ENCODE data around the gene CLDN9.

Gene CLDN9

GRCh38 chr16:2980227-2981176 is 32.2 kb upstream of the CLDN9 start, which contains the start of gene PKMYT1 (continued):
- no peak for TF ChIP-seq ZNF280D (tag by site-specific recombination; IDR thresholded peaks at IDR 0.05)
- TF ChIP-seq SP2 (tag by site-specific recombination; IDR thresholded peaks at IDR 0.05) = peak; percentile 53
- TF ChIP-seq IKZF3 (tag by site-specific recombination; IDR thresholded peaks at IDR 0.05) = 0 out of 2 replicates have a peak, but pooled peaks have one; percentile 14
- TF ChIP-seq ZNF311 (tag by site-specific recombination; IDR thresholded peaks at IDR 0.05; ENCODE audit: borderline replicate concordance) = no peak
- peak; percentile 98 for TF ChIP-seq ZFHX2 (tag by site-specific recombination; conservative IDR thresholded peaks at IDR 0.05)
- no peak for TF ChIP-seq OSR2 (tag by site-specific recombination; IDR thresholded peaks at IDR 0.05)
- TF ChIP-seq ZXDB (tag by site-specific recombination; IDR thresholded peaks at IDR 0.05) = peak; percentile 30
- TF ChIP-seq ZIC2 (tag by site-specific recombination; IDR thresholded peaks at IDR 0.05) = peak; percentile 27; the same call in 1 of the 2 replicates
- peak; percentile 42; the same call in 1 of the 2 replicates for TF ChIP-seq SP7 (tag by site-specific recombination; IDR thresholded peaks at IDR 0.05)
- TF ChIP-seq ATF2 (tag by site-specific recombination; IDR thresholded peaks at IDR 0.05; ENCODE audit: low read depth) = no peak
- TF ChIP-seq ZNF580 (tag by site-specific recombination; IDR thresholded peaks at IDR 0.05) = peak; percentile 40; the same call in 1 of the 2 replicates
- no peak for TF ChIP-seq ZNF654 (tag by site-specific recombination; IDR thresholded peaks at IDR 0.05; ENCODE audit: low read depth)
- no peak for TF ChIP-seq ZNF514 (tag by site-specific recombination; IDR thresholded peaks at IDR 0.05)
- TF ChIP-seq KLF9 (tag by site-specific recombination; IDR thresholded peaks at IDR 0.05; ENCODE audit: low read depth) = peak; percentile 88
- TF ChIP-seq ZBTB10 (tag by site-specific recombination; IDR thresholded peaks at IDR 0.05) = no peak
- TF ChIP-seq KLF17 (tag by site-specific recombination; IDR thresholded peaks at IDR 0.05) = 0 out of 2 replicates have a peak, but pooled peaks have one; percentile 14
- TF ChIP-seq ZBTB7A (tag by site-specific recombination; IDR thresholded peaks at IDR 0.05; ENCODE audit: low read depth) = no peak
- peak; percentile 52; the same call in 1 of the 2 replicates for TF ChIP-seq ZNF677 (tag by site-specific recombination; IDR thresholded peaks at IDR 0.05)
- no peak for TF ChIP-seq ZNF280C (tag by site-specific recombination; IDR thresholded peaks at IDR 0.05)
- no peak for TF ChIP-seq ZNF658 (tag by site-specific recombination; IDR thresholded peaks at IDR 0.05)
- peak; percentile 36; the same call in 1 of the 2 replicates for TF ChIP-seq ZNF629 (tag by site-specific recombination; IDR thresholded peaks at IDR 0.05)
- peak; percentile 91 for TF ChIP-seq ZBTB26 (tag by site-specific recombination; optimal IDR thresholded peaks at IDR 0.05)
- no peak for TF ChIP-seq ZSCAN18 (tag by site-specific recombination; IDR thresholded peaks at IDR 0.05)
- no peak for TF ChIP-seq ZNF146 (tag by site-specific recombination; IDR thresholded peaks at IDR 0.05)

All from HEK293 (cell line).